HFF-Myc (cell line): ENCODE measurements around the gene CLDN22.

Experiments used
- DNase-seq: peaks from one replicate; pipeline ENCODE4 v3.0.0-alpha.2; 2011; ENCODE audit warnings: low read depth; ENCODE audit errors: extremely low read depth
- H3K4me3 ChIP-seq: replicated peaks from 2 replicates; pipeline ENCODE4 v1.5.1; 2011; ENCODE audit warnings: low read depth, mild to moderate bottlenecking, control low read depth, low read length
- CTCF ChIP-seq: IDR thresholded peaks from 2 replicates; pipeline ENCODE4 v1.5.1; 2012; ENCODE audit warnings: mild to moderate bottlenecking, low read depth, low read length, control low read depth; ENCODE audit errors: missing control alignments

The CLDN22 gene

GRCh38 chr4:183320211-183321059 lies at the start of gene CLDN22:
CLDN22 (minus strand) TSS chr4:183320276; CDS start chr4:183320218, 58 bp downstream.
- no peak for TF ChIP-seq CTCF
- no peak for DNase-seq
- no peak within 1 kb of the TSS for H3K4me3 ChIP-seq

- no peak overlapping the region for H3K4me3 ChIP-seq
- TF ChIP-seq CTCF: no peak
- no peak for DNase-seq
Observed at GRCh38 chr4:183369073-183369472, 49.0 kb upstream of the CLDN22 start.

GRCh38 chr4:183366206-183366835 lies 46.2 kb upstream of the CLDN22 start:
- no peak for DNase-seq
- H3K4me3 ChIP-seq: no peak overlapping the region
- TF ChIP-seq CTCF: no peak

GRCh38 chr4:183364025-183364424 lies 43.9 kb upstream of the CLDN22 start:
- no peak overlapping the region for H3K4me3 ChIP-seq
- no peak for DNase-seq
- no peak for TF ChIP-seq CTCF

GRCh38 chr4:183362916-183363542 lies 43.0 kb upstream of the CLDN22 start:
- DNase-seq: no peak
- TF ChIP-seq CTCF: peak; percentile 36
- no peak overlapping the region for H3K4me3 ChIP-seq

GRCh38 chr4:183362036-183362435 lies 42.0 kb upstream of the CLDN22 start:
- TF ChIP-seq CTCF: no peak
- no peak for DNase-seq
- no peak overlapping the region for H3K4me3 ChIP-seq
